GM12874 (cell line): Measurements from ENCODE around the gene TICRR.

Source experiments
- CTCF ChIP-seq: IDR thresholded peaks from 2 replicates; pipeline ENCODE4 v1.5.1; 2011; ENCODE audit warnings: low read depth, mild to moderate bottlenecking, control low read depth, low read length, moderate library complexity; ENCODE audit not compliant: insufficient read depth

Gene TICRR

GRCh38 chr15:89593018-89593417 lies 17.7 kb downstream of the TICRR start:
- TF ChIP-seq CTCF: no peak

- TF ChIP-seq CTCF: no peak
Measured at GRCh38 chr15:89599021-89599420, 23.8 kb downstream of the TICRR start.

GRCh38 chr15:89611317-89611716 lies 36.0 kb downstream of the TICRR start:
- no peak for TF ChIP-seq CTCF

- no peak for TF ChIP-seq CTCF
Measured at GRCh38 chr15:89613031-89613430, 37.8 kb downstream of the TICRR start.

- TF ChIP-seq CTCF: no peak
Measured at GRCh38 chr15:89614164-89614563, 38.9 kb downstream of the TICRR start.

- no peak for TF ChIP-seq CTCF
Measured at GRCh38 chr15:89615135-89615534, 39.9 kb downstream of the TICRR start.

GRCh38 chr15:89616228-89616627 lies 41.0 kb downstream of the TICRR start:
- TF ChIP-seq CTCF: no peak

GRCh38 chr15:89621547-89621946 lies 46.3 kb downstream of the TICRR start:
- no peak for TF ChIP-seq CTCF
